ENCODE data around the gene LCE2B. TPM values are rescaled to one million over a fixed set of nuclear protein-coding genes. Genes with fewer than 3 reads are reported as not detected.
"Not testable (repeated sequence)": the region's sequence is repeated elsewhere in the genome, so short reads cannot be mapped to it uniquely, and the experiment has no call there.

The LCE2B gene, protein sequence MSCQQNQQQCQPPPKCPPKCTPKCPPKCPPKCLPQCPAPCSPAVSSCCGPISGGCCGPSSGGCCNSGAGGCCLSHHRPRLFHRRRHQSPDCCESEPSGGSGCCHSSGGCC
- not detected for total RNA-seq
- not detected for polyA plus RNA-seq (ENCODE audit: insufficient read depth, low read depth, low replicate concordance)
- long read RNA-seq, donor 1, result 0 reads
- long read RNA-seq, donor 2, result 0 reads

GRCh38 chr1:152685823-152686222, at the start of gene LCE2B:
TSS of gene LCE2B (plus strand) at chr1:152686123. CDS start at chr1:152686844, 721 bp downstream.
- H3K27ac ChIP-seq; H3K27me3 ChIP-seq; intact Hi-C loops (cut with DNase I; ENCODE audit: low total_unique reads); H3K9me3 ChIP-seq; H3K36me3 ChIP-seq (ENCODE audit: low read depth, missing control alignments); H3K4me3 ChIP-seq; DNase-seq; H3K4me1 ChIP-seq: not testable (repeated sequence)
- 62 to 72% methylated on average over 2 to 4 of the region's 4 CpGs for WGBS, 2 donors

DNA sequence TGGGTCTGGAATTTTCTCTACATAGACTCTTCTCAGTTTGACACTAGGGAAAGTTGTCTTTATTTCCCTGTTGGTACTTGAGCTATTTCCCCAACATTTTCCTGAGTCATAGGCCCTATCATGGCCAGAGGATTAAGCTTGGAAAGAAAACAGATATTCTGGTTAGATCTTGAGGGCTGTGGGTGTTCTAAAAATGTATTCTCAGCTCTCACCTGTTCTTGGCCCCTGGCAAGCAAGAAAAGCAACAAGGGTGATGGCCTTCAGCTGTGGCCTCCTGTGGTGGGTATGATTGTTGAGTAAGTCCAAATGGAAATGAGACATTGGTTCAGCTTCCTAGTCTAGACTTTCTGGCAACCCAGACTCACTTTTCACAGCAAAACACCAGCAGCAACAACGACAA, 45.6 kb upstream of the LCE2B start:
- H3K27ac ChIP-seq, result no peak overlapping the region
- H3K4me1 ChIP-seq, result no peaks in the 10 kb centered on the region
- no peak for DNase-seq
- no peak overlapping the region for H3K4me3 ChIP-seq
- WGBS, 2 donors, result 74 to 100% methylated on average over 1 of the region's 1 CpG
- H3K9me3 ChIP-seq, result no peaks in the 10 kb centered on the region
- no peaks in the 10 kb centered on the region for H3K27me3 ChIP-seq
- TF ChIP-seq CTCF (IDR thresholded peaks at IDR 0.05) (no peak), POLR2A (IDR thresholded peaks at IDR 0.05) (no peak)
- no peaks in the 10 kb centered on the region for H3K36me3 ChIP-seq (ENCODE audit: low read depth, missing control alignments)
- intact Hi-C loops (cut with DNase I; ENCODE audit: low total_unique reads), result no loop called here

DNA sequence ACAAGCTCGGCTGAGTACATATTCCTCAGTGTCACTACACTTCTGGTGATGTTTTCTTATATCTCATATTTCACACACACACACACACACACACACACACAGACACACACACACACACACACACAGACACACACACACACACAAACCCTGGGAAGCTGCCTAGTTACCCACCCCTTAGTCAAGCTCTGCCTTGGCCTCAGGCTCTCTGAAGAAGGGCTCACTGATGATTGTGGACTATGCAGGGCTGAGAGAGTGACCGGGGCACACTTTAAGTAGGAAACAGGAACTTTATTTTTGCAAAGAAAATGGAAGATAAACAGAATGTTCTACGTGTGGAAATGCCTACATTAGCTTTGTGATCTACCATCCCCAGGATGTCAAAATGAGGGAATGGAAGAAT, 42.0 kb upstream of the LCE2B start:
- no peak for DNase-seq
- H3K36me3 ChIP-seq (ENCODE audit: low read depth, missing control alignments), result no peaks in the 10 kb centered on the region
- no peaks in the 10 kb centered on the region for H3K9me3 ChIP-seq
- 64 to 73% methylated on average over 3 of the region's 3 CpGs for WGBS, 2 donors
- H3K27ac ChIP-seq, result no peak overlapping the region
- H3K4me3 ChIP-seq, result no peak overlapping the region
- no peaks in the 10 kb centered on the region for H3K4me1 ChIP-seq
- intact Hi-C loops (cut with DNase I; ENCODE audit: low total_unique reads), result no loop called here
- no peaks in the 10 kb centered on the region for H3K27me3 ChIP-seq
- TF ChIP-seq CTCF (IDR thresholded peaks at IDR 0.05) (no peak), POLR2A (IDR thresholded peaks at IDR 0.05) (no peak)

DNA sequence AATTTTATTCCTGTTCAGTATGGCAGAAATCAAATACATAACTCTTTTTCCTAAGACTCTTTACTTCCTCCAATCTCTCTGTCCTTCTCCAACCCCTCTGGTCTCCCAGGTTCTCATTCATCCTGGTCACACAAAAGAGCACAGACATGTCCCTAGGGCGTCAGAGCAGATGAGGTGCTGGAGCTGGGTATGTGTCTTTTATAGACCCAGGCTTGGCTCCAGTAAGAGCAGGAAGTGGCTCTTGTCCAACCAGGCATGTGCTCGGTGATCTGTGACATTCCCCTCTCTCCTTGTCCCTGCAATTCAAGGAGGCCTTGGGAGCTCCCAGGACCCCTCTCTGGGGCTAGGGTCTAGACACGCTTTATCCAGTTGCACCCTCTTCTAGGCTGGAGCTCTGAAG, 40.8 kb upstream of the LCE2B start:
- no peaks in the 10 kb centered on the region for H3K27me3 ChIP-seq
- H3K4me3 ChIP-seq, result no peak overlapping the region
- H3K36me3 ChIP-seq (ENCODE audit: low read depth, missing control alignments), result no peaks in the 10 kb centered on the region
- TF ChIP-seq POLR2A (IDR thresholded peaks at IDR 0.05) (no peak), CTCF (IDR thresholded peaks at IDR 0.05) (no peak)
- DNase-seq, result no peak
- WGBS, 2 donors, result 66 to 74% methylated on average over 3 of the region's 3 CpGs
- no peaks in the 10 kb centered on the region for H3K9me3 ChIP-seq
- intact Hi-C loops (cut with DNase I; ENCODE audit: low total_unique reads), result no loop called here
- no peak overlapping the region for H3K27ac ChIP-seq
- H3K4me1 ChIP-seq, result no peaks in the 10 kb centered on the region

- H3K4me1 ChIP-seq, result no peaks in the 10 kb centered on the region
- no peaks in the 10 kb centered on the region for H3K9me3 ChIP-seq
- H3K27me3 ChIP-seq, result no peaks in the 10 kb centered on the region
- no peak for TF ChIP-seq POLR2A (IDR thresholded peaks at IDR 0.05)
- TF ChIP-seq CTCF (IDR thresholded peaks at IDR 0.05), result no peak
- DNase-seq, result no peak
- intact Hi-C loops (cut with DNase I; ENCODE audit: low total_unique reads), result no loop called here
- H3K36me3 ChIP-seq (ENCODE audit: low read depth, missing control alignments), result no peaks in the 10 kb centered on the region
- no peak overlapping the region for H3K4me3 ChIP-seq
- no peak overlapping the region for H3K27ac ChIP-seq
These were observed 39.3 kb upstream of the LCE2B start for GRCh38 chr1:152646656-152647055.

Measured in testis (tissue), 5 donors.